Activated gamma-delta T cell (primary cell): Measurements from ENCODE around the gene NTF4.
"Not testable (repeated sequence)": the region's sequence is repeated elsewhere in the genome, so short reads cannot be mapped to it uniquely, and the experiment has no call there.

ENCODE experiments used
- DNase-seq: peaks from one replicate; lab custom pipeline; 2025; lab: John Stamatoyannopoulos, UW

Gene NTF4

GRCh38 chr19:49056902-49057596 lies 7.6 kb downstream of the NTF4 start:
- DNase-seq: not testable (repeated sequence)

GRCh38 chr19:49056101-49056901 lies 8.3 kb downstream of the NTF4 start:
- peak; percentile 36 for DNase-seq

- DNase-seq: not testable (repeated sequence)
Observed at GRCh38 chr19:49050376-49051033, 14.1 kb downstream of the NTF4 start.

- not testable (repeated sequence) for DNase-seq
Observed at GRCh38 chr19:49049834-49050233, 14.8 kb downstream of the NTF4 start.

GRCh38 chr19:49049011-49049410 lies 15.6 kb downstream of the NTF4 start, which contains the start of gene CGB8:
TSS of gene CGB8 (minus strand) at chr19:49049111. CDS start at chr19:49048739, 372 bp downstream.
- DNase-seq: not testable (repeated sequence)

- not testable (repeated sequence) for DNase-seq
Observed at GRCh38 chr19:49043548-49043947, 21.1 kb downstream of the NTF4 start, which contains the start of gene CGB5. TSS of gene CGB5 (plus strand) at chr19:49043848. CDS start at chr19:49044210, 362 bp downstream.

- DNase-seq: not testable (repeated sequence)
Observed at GRCh38 chr19:49042666-49043065, 22.0 kb downstream of the NTF4 start.

GRCh38 chr19:49042177-49042576 lies 22.4 kb downstream of the NTF4 start:
- DNase-seq: no peak

- DNase-seq: not testable (repeated sequence)
Observed at GRCh38 chr19:49039736-49040135, 24.9 kb downstream of the NTF4 start.

GRCh38 chr19:49038557-49039276 lies 25.9 kb downstream of the NTF4 start:
- DNase-seq: not testable (repeated sequence)

GRCh38 chr19:49038111-49038510 lies 26.5 kb downstream of the NTF4 start:
- not testable (repeated sequence) for DNase-seq

GRCh38 chr19:49036815-49037214 lies 27.8 kb downstream of the NTF4 start, which contains the start of gene CGB1:
TSS of gene CGB1 (minus strand) at chr19:49036895. CDS start at chr19:49036711, 184 bp downstream.
- DNase-seq: not testable (repeated sequence)

- DNase-seq: not testable (repeated sequence)
Observed at GRCh38 chr19:49031642-49032301, 32.8 kb downstream of the NTF4 start, which contains the start of gene CGB2. TSS of gene CGB2 (plus strand) at chr19:49031890. CDS start at chr19:49032096, 206 bp downstream.

- not testable (repeated sequence) for DNase-seq
Observed at GRCh38 chr19:49030323-49030722, 34.3 kb downstream of the NTF4 start.

- not testable (repeated sequence) for DNase-seq
Observed at GRCh38 chr19:49029749-49030148, 34.9 kb downstream of the NTF4 start.

GRCh38 chr19:49028686-49029085 lies 35.9 kb downstream of the NTF4 start:
- not testable (repeated sequence) for DNase-seq

- not testable (repeated sequence) for DNase-seq
Observed at GRCh38 chr19:49025599-49025998, 39.0 kb downstream of the NTF4 start.

GRCh38 chr19:49025088-49025487 lies 39.5 kb downstream of the NTF4 start:
- not testable (repeated sequence) for DNase-seq

GRCh38 chr19:49024233-49024632 lies 40.4 kb downstream of the NTF4 start, which contains the start of gene CGB3:
TSS of gene CGB3 (minus strand) at chr19:49024333. CDS start at chr19:49023971, 362 bp downstream.
- DNase-seq: not testable (repeated sequence)

- no peak for DNase-seq
Observed at GRCh38 chr19:49022116-49022515, 42.5 kb downstream of the NTF4 start.
